ENCODE results near the gene ANO6.

Gene ANO6

GRCh38 chr12:45337835-45338234, 121.9 kb downstream of the ANO6 start:
- TF ChIP-seq CTCF (IDR thresholded peaks at IDR 0.05; ENCODE audit: extremely low read depth, insufficient read depth, missing control alignments): no peak
- in situ Hi-C loops (cut with MboI; ENCODE audit: low pct_unique_long_range_greater_than_20kb, low sequenced_read_pairs, unreplicated experiment): no loop called here
- no peak for DNase-seq (ENCODE audit: low spot score)

- no peak for DNase-seq (ENCODE audit: low spot score)
- TF ChIP-seq CTCF (IDR thresholded peaks at IDR 0.05; ENCODE audit: extremely low read depth, insufficient read depth, missing control alignments): no peak
- in situ Hi-C loops (cut with MboI; ENCODE audit: low pct_unique_long_range_greater_than_20kb, low sequenced_read_pairs, unreplicated experiment): no loop called here
Observed at GRCh38 chr12:45338272-45338671, 122.4 kb downstream of the ANO6 start.

GRCh38 chr12:45339035-45339434, 123.1 kb downstream of the ANO6 start:
- no peak for TF ChIP-seq CTCF (IDR thresholded peaks at IDR 0.05; ENCODE audit: extremely low read depth, insufficient read depth, missing control alignments)
- no peak for DNase-seq (ENCODE audit: low spot score)
- in situ Hi-C loops (cut with MboI; ENCODE audit: low pct_unique_long_range_greater_than_20kb, low sequenced_read_pairs, unreplicated experiment): no loop called here

- no peak for TF ChIP-seq CTCF (IDR thresholded peaks at IDR 0.05; ENCODE audit: extremely low read depth, insufficient read depth, missing control alignments)
- in situ Hi-C loops (cut with MboI; ENCODE audit: low pct_unique_long_range_greater_than_20kb, low sequenced_read_pairs, unreplicated experiment): no loop called here
- DNase-seq (ENCODE audit: low spot score): no peak
Observed at GRCh38 chr12:45342171-45342570, 126.3 kb downstream of the ANO6 start.

- TF ChIP-seq CTCF (IDR thresholded peaks at IDR 0.05; ENCODE audit: extremely low read depth, insufficient read depth, missing control alignments): no peak
- DNase-seq (ENCODE audit: low spot score): no peak
- in situ Hi-C loops (cut with MboI; ENCODE audit: low pct_unique_long_range_greater_than_20kb, low sequenced_read_pairs, unreplicated experiment): no loop called here
Observed at GRCh38 chr12:45342848-45343247, 127.0 kb downstream of the ANO6 start.

GRCh38 chr12:45343269-45344051, 127.6 kb downstream of the ANO6 start:
- DNase-seq (ENCODE audit: low spot score): no peak
- in situ Hi-C loops (cut with MboI; ENCODE audit: low pct_unique_long_range_greater_than_20kb, low sequenced_read_pairs, unreplicated experiment): no loop called here
- TF ChIP-seq CTCF (IDR thresholded peaks at IDR 0.05; ENCODE audit: extremely low read depth, insufficient read depth, missing control alignments): no peak

All from GM13977 (cell line).